LNCaP clone FGC (cell line): Measurements from ENCODE around the gene GPSM3.
A peak's percentile ranks its signal among the peaks of the same experiment; 100 is the strongest.

Source experiments
- DNase-seq: peaks from one replicate; pipeline ENCODE4 v3.0.0-alpha.2; 2011; ENCODE audit warnings: low read depth
- H3K4me3 ChIP-seq: 2 replicates; pipeline ENCODE4 v1.5.1; 2011; ENCODE audit warnings: mild to moderate bottlenecking, low read depth, low read length, control low read depth
- CTCF ChIP-seq: IDR thresholded peaks from 2 replicates; pipeline ENCODE4 v1.5.1; 2012; ENCODE audit warnings: mild to moderate bottlenecking; ENCODE audit not compliant: control insufficient read depth, insufficient read depth; ENCODE audit errors: extremely low read depth

The GPSM3 gene

GRCh38 chr6:32181915-32182529, 10.4 kb downstream of the GPSM3 start:
- DNase-seq: no peak
- TF ChIP-seq CTCF: no peak
- H3K4me3 ChIP-seq: no peak overlapping the region

- no peak for TF ChIP-seq CTCF
- no peak for DNase-seq
- no peak overlapping the region for H3K4me3 ChIP-seq
Measured at GRCh38 chr6:32181148-32181702, 11.2 kb downstream of the GPSM3 start.

GRCh38 chr6:32179766-32180405, 12.6 kb downstream of the GPSM3 start:
- DNase-seq: no peak
- no peak overlapping the region for H3K4me3 ChIP-seq
- TF ChIP-seq CTCF: no peak

- peak overlapping the region; percentile 99 for H3K4me3 ChIP-seq
- DNase-seq: no peak
- no peak for TF ChIP-seq CTCF
Measured at GRCh38 chr6:32178547-32179440, 13.6 kb downstream of the GPSM3 start.

GRCh38 chr6:32177788-32178546, 14.5 kb downstream of the GPSM3 start, which contains the start of gene RNF5:
Gene RNF5, plus strand, starts transcription at chr6:32178405. Its CDS starts 107 bp downstream, at chr6:32178512.
- no peak for TF ChIP-seq CTCF
- H3K4me3 ChIP-seq: peak within 1 kb of the TSS; percentile 99
- DNase-seq: peak; percentile 100

- no peak for DNase-seq
- peak overlapping the region; percentile 99 for H3K4me3 ChIP-seq
- TF ChIP-seq CTCF: no peak
Measured at GRCh38 chr6:32177183-32177787, 15.2 kb downstream of the GPSM3 start.
